NB4 (cell line): ENCODE data around the gene TTR.

Experiments used
- TF ChIP-seq, protein P1 (sequence below): IDR thresholded peaks from one replicate; pipeline ENCODE4 v1.5.1; 2012; ENCODE audit warnings: low read depth, low read length
- TF ChIP-seq, protein P2 (sequence below): IDR thresholded peaks from 2 replicates; pipeline ENCODE4 v1.6.1; 2011; ENCODE audit warnings: low read depth, low read length

DNA sequence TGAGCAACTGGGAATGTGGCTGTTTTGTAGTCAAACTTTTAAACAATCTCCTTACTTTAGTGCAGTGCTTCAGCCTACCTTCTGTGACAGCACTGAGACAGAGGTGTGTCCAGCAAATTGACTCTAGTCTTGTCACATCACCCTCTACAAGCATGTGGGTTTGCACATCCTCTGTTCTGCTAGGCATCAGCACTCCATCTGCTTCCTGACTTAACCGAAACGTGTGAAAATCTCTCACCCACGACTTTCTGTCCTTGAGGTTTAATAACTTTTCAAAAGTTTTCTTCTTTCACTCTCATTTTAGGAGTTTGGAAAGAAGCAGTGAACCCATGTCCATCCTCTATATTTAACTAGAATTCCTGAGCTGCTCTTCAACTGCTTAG, 42.6 kb downstream of the TTR start:
- TF ChIP-seq, protein P1, sequence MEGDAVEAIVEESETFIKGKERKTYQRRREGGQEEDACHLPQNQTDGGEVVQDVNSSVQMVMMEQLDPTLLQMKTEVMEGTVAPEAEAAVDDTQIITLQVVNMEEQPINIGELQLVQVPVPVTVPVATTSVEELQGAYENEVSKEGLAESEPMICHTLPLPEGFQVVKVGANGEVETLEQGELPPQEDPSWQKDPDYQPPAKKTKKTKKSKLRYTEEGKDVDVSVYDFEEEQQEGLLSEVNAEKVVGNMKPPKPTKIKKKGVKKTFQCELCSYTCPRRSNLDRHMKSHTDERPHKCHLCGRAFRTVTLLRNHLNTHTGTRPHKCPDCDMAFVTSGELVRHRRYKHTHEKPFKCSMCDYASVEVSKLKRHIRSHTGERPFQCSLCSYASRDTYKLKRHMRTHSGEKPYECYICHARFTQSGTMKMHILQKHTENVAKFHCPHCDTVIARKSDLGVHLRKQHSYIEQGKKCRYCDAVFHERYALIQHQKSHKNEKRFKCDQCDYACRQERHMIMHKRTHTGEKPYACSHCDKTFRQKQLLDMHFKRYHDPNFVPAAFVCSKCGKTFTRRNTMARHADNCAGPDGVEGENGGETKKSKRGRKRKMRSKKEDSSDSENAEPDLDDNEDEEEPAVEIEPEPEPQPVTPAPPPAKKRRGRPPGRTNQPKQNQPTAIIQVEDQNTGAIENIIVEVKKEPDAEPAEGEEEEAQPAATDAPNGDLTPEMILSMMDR, result no peak
- TF ChIP-seq, protein P2, sequence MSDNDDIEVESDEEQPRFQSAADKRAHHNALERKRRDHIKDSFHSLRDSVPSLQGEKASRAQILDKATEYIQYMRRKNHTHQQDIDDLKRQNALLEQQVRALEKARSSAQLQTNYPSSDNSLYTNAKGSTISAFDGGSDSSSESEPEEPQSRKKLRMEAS, result no peak
